Ishikawa (cell line): ENCODE data around the gene ASXL1.

ENCODE experiments used
- RAD21 ChIP-seq: IDR thresholded peaks from 2 replicates; pipeline ENCODE4 v1.6.1; 2012; ENCODE audit warnings: low read depth
- TAF1 ChIP-seq: IDR thresholded peaks from 2 replicates; pipeline ENCODE4 v1.6.1; 2012; ENCODE audit warnings: low read depth, mild to moderate bottlenecking
- TCF12 ChIP-seq: IDR thresholded peaks from 2 replicates; pipeline ENCODE4 v1.6.1; 2012; ENCODE audit warnings: low read depth
- YY1 ChIP-seq: IDR thresholded peaks from 2 replicates; pipeline ENCODE4 v1.6.1; 2012; ENCODE audit warnings: low read depth
- TF ChIP-seq, protein P1 (sequence below): IDR thresholded peaks from 2 replicates; pipeline ENCODE4 v1.6.1; 2012; ENCODE audit warnings: low read depth, mild to moderate bottlenecking

- TF ChIP-seq RAD21 (no peak), YY1 (no peak), TCF12 (no peak), TAF1 (no peak)
- TF ChIP-seq, protein P1, sequence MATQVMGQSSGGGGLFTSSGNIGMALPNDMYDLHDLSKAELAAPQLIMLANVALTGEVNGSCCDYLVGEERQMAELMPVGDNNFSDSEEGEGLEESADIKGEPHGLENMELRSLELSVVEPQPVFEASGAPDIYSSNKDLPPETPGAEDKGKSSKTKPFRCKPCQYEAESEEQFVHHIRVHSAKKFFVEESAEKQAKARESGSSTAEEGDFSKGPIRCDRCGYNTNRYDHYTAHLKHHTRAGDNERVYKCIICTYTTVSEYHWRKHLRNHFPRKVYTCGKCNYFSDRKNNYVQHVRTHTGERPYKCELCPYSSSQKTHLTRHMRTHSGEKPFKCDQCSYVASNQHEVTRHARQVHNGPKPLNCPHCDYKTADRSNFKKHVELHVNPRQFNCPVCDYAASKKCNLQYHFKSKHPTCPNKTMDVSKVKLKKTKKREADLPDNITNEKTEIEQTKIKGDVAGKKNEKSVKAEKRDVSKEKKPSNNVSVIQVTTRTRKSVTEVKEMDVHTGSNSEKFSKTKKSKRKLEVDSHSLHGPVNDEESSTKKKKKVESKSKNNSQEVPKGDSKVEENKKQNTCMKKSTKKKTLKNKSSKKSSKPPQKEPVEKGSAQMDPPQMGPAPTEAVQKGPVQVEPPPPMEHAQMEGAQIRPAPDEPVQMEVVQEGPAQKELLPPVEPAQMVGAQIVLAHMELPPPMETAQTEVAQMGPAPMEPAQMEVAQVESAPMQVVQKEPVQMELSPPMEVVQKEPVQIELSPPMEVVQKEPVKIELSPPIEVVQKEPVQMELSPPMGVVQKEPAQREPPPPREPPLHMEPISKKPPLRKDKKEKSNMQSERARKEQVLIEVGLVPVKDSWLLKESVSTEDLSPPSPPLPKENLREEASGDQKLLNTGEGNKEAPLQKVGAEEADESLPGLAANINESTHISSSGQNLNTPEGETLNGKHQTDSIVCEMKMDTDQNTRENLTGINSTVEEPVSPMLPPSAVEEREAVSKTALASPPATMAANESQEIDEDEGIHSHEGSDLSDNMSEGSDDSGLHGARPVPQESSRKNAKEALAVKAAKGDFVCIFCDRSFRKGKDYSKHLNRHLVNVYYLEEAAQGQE: no peak
Measured at GRCh38 chr20:32312718-32313424, 45.3 kb upstream of the ASXL1 start.
